ENCODE measurements around the gene ADGRF1.

DNA sequence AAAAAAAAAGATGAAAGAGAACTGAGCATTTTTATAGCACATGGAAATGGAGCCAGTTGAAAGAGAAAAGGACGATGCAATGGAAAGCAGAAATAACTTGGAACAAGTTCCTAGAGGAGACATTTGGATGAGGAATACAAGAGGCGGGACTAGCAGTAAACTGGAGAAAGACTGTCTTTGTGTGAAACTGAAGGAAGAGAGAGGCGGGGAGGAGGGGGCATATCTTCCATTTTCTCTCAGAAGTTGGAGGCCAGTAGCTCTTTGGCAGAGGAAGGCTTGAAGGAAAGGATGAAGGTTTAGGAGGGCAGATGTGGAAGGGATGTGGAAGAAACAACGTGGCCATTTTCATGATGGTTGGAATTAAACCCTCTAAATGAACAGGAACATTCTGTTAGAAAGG is 33.0 kb upstream of the ADGRF1 start:
- TF ChIP-seq, protein P1, sequence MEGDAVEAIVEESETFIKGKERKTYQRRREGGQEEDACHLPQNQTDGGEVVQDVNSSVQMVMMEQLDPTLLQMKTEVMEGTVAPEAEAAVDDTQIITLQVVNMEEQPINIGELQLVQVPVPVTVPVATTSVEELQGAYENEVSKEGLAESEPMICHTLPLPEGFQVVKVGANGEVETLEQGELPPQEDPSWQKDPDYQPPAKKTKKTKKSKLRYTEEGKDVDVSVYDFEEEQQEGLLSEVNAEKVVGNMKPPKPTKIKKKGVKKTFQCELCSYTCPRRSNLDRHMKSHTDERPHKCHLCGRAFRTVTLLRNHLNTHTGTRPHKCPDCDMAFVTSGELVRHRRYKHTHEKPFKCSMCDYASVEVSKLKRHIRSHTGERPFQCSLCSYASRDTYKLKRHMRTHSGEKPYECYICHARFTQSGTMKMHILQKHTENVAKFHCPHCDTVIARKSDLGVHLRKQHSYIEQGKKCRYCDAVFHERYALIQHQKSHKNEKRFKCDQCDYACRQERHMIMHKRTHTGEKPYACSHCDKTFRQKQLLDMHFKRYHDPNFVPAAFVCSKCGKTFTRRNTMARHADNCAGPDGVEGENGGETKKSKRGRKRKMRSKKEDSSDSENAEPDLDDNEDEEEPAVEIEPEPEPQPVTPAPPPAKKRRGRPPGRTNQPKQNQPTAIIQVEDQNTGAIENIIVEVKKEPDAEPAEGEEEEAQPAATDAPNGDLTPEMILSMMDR (IDR thresholded peaks at IDR 0.05 in 4 of 5, conservative IDR thresholded peaks at IDR 0.05 in 1 of 5) = no peak
- TF ChIP-seq POLR2A (IDR thresholded peaks at IDR 0.05) = no peak
